PC-9 (cell line): ENCODE measurements around the gene SHKBP1. TPM values are rescaled to one million over a fixed set of nuclear protein-coding genes. Genes with fewer than 3 reads are reported as not detected.

ENCODE experiments used
- BruUV-seq: library from RNA; stranded (reverse); fragments of 400-500 nt; replicated peaks from 2 replicates; lab custom pipeline; 2021; lab: Mats Ljungman, UMichigan
- CTCF ChIA-PET: fragments of 300-600 bp; sonication (Branson Sonifier 250); formaldehyde crosslinking; loops from one replicate; lab custom pipeline; 2022; ENCODE audit warnings: antibody characterized with exemption; lab: Charles Lee
- POLR2A ChIA-PET: fragments of 300-600 bp; sonication (Branson Sonifier 250); formaldehyde crosslinking; loops from one replicate; lab custom pipeline; 2022; ENCODE audit warnings: antibody characterized with exemption; ENCODE audit not compliant: unreplicated experiment; lab: Charles Lee
- DNase-seq, 2 experiments: peaks; one replicate each; pipeline versions ENCODE4 v3.0.0 to v3.0.0-alpha.2; 2015 to 2022; ENCODE audit warnings: mixed read lengths in 1 of 2
- H2AFZ ChIP-seq: fragments of 200-600 bp; sonication (generic); 2 replicates; pipeline ENCODE4 v1.8.1; 2017; ENCODE audit warnings: antibody characterized with exemption
- H3F3A ChIP-seq: fragments of 200-600 bp; sonication (generic); 2 replicates; pipeline ENCODE4 v1.8.1; 2017; ENCODE audit warnings: antibody characterized with exemption, mild to moderate bottlenecking, low read depth; ENCODE audit not compliant: insufficient read depth
- H3K27ac ChIP-seq: fragments of 200-600 bp; sonication (generic); 2 replicates; pipeline ENCODE4 v1.6.1; 2016; ENCODE audit warnings: mixed run types
- H3K27me3 ChIP-seq: fragments of 200-600 bp; sonication (generic); 2 replicates; pipeline ENCODE4 v1.6.1; 2016; ENCODE audit warnings: low read depth, mixed run types; ENCODE audit not compliant: insufficient read depth
- H3K36me3 ChIP-seq: fragments of 200-600 bp; sonication (generic); 2 replicates; pipeline ENCODE4 v1.6.1; 2016; ENCODE audit warnings: low read depth, mixed run types
- H3K4me1 ChIP-seq: fragments of 200-600 bp; sonication (generic); replicated peaks from 2 replicates; pipeline ENCODE4 v1.6.1; 2016; ENCODE audit warnings: mixed run types; ENCODE audit not compliant: insufficient read depth
- H3K4me2 ChIP-seq: fragments of 200-600 bp; sonication (generic); 2 replicates; pipeline ENCODE4 v1.6.1; 2017; ENCODE audit warnings: mixed run types
- H3K4me3 ChIP-seq: fragments of 200-600 bp; sonication (generic); 2 replicates; pipeline ENCODE4 v1.6.1; 2016; ENCODE audit warnings: mixed run types
- H3K79me2 ChIP-seq: fragments of 200-600 bp; sonication (generic); 2 replicates; pipeline ENCODE4 v1.6.1; 2017; ENCODE audit warnings: low read depth, mixed run types
- H3K9me2 ChIP-seq: fragments of 200-600 bp; sonication (generic); 2 replicates; pipeline ENCODE4 v1.8.1; 2017; ENCODE audit warnings: mild to moderate bottlenecking; ENCODE audit not compliant: insufficient read depth
- H3K9me3 ChIP-seq: fragments of 200-600 bp; sonication (generic); 2 replicates; pipeline ENCODE4 v1.8.1; 2016; ENCODE audit warnings: low read depth; ENCODE audit not compliant: insufficient read depth
- H4K20me1 ChIP-seq: fragments of 200-600 bp; sonication (generic); 2 replicates; pipeline ENCODE4 v1.8.1; 2017; ENCODE audit not compliant: insufficient read depth
- CTCF ChIP-seq: fragments of 200-600 bp; sonication (generic); conservative IDR thresholded peaks from 2 replicates; pipeline ENCODE4 v1.6.1; 2017; ENCODE audit warnings: mixed run types, antibody characterized with exemption, mild to moderate bottlenecking, moderate library complexity
- EZH2 ChIP-seq: fragments of 200-600 bp; sonication (generic); IDR thresholded peaks from 2 replicates; pipeline ENCODE4 v1.8.0; 2017; ENCODE audit warnings: antibody characterized with exemption, low read depth
- intact Hi-C: fragments of 100-400 bp; cut with micrococcal nuclease; formaldehyde crosslinking; loops from one replicate; pipeline ENCODE4 v1.10.0; 2022; ENCODE audit not compliant: unreplicated experiment
- total RNA-seq: library from RNA; stranded (reverse); gene quantifications from 2 replicates; pipeline ENCODE4 v1.2.3, GENCODE V29; 2021

The SHKBP1 gene
- total RNA-seq, 1 experiment from 2014 or later, result 90.1 TPM

- H3K27ac ChIP-seq, result no peak overlapping the region
- peaks cover under 1% of the 10 kb centered on the region for H3K27me3 ChIP-seq
- no TSS peak for BruUV-seq
- H3K9me3 ChIP-seq, result no peaks in the 10 kb centered on the region
- no peak overlapping the region for H2AFZ ChIP-seq
- no peaks in the 10 kb centered on the region for H3K9me2 ChIP-seq
- H3K36me3 ChIP-seq, result no peaks in the 10 kb centered on the region
- no peaks in the 10 kb centered on the region for H3K79me2 ChIP-seq
- H3K4me2 ChIP-seq, result no peak overlapping the region
- H3F3A ChIP-seq, result peaks cover 5% of the 10 kb centered on the region; the same call in 1 of the 2 replicates
- ChIA-PET POLR2A (no interaction called here), CTCF (no interaction called here)
- TF ChIP-seq EZH2, result no peak
- no peak for TF ChIP-seq CTCF
- H3K4me1 ChIP-seq, result peaks cover under 1% of the 10 kb centered on the region; the same call in 1 of the 2 replicates
- H4K20me1 ChIP-seq, result no peaks in the 10 kb centered on the region
- H3K4me3 ChIP-seq, result no peak overlapping the region
- intact Hi-C loops, result no loop called here
- DNase-seq, result peak in 1 of 2 experiments; percentile 56
These were observed 15.5 kb downstream of the SHKBP1 start for GRCh38 chr19:40592170-40592569.

- no peak overlapping the region for H3K27ac ChIP-seq
- peaks cover 5% of the 10 kb centered on the region; the same call in 1 of the 2 replicates for H3F3A ChIP-seq
- TF ChIP-seq EZH2 (no peak), CTCF (no peak)
- intact Hi-C loops, result no loop called here
- peaks cover 12% of the 10 kb centered on the region for H3K27me3 ChIP-seq
- no peaks in the 10 kb centered on the region for H4K20me1 ChIP-seq
- POLR2A ChIA-PET, result interaction anchor here (0.7 kb wide), 1 partner anchor 12 kb away, joined by 4 read pairs; no protein-coding TSS in a partner anchor
- H2AFZ ChIP-seq, result no peak overlapping the region
- H3K4me3 ChIP-seq, result no peak overlapping the region
- no peaks in the 10 kb centered on the region for H3K79me2 ChIP-seq
- no peak for DNase-seq
- no peak overlapping the region for H3K4me2 ChIP-seq
- no peaks in the 10 kb centered on the region for H3K9me3 ChIP-seq
- BruUV-seq, result no TSS peak
- no peaks in the 10 kb centered on the region for H3K9me2 ChIP-seq
- H3K4me1 ChIP-seq, result peaks cover 13% of the 10 kb centered on the region; the same call in 1 of the 2 replicates
- H3K36me3 ChIP-seq, result no peaks in the 10 kb centered on the region
- CTCF ChIA-PET, result no interaction called here
These were observed 17.6 kb downstream of the SHKBP1 start for GRCh38 chr19:40594255-40594654.

- peaks cover 5% of the 10 kb centered on the region; the same call in 1 of the 2 replicates for H3F3A ChIP-seq
- peaks cover 16% of the 10 kb centered on the region for H3K27me3 ChIP-seq
- no peak overlapping the region for H2AFZ ChIP-seq
- no peak overlapping the region for H3K27ac ChIP-seq
- DNase-seq, result no peak
- H3K4me1 ChIP-seq, result peaks cover 13% of the 10 kb centered on the region; the same call in 1 of the 2 replicates
- H3K9me2 ChIP-seq, result no peaks in the 10 kb centered on the region
- POLR2A ChIA-PET, result interaction anchor here (0.7 kb wide), 1 partner anchor 13 kb away, joined by 4 read pairs; no protein-coding TSS in a partner anchor
- intact Hi-C loops, result no loop called here
- peak overlapping the region; percentile 61; the same call in 1 of the 2 replicates for H3K4me2 ChIP-seq
- H3K9me3 ChIP-seq, result no peaks in the 10 kb centered on the region
- H4K20me1 ChIP-seq, result no peaks in the 10 kb centered on the region
- no peak for TF ChIP-seq CTCF
- BruUV-seq, result no TSS peak
- no peak overlapping the region for H3K4me3 ChIP-seq
- CTCF ChIA-PET, result no interaction called here
- H3K79me2 ChIP-seq, result no peaks in the 10 kb centered on the region
- H3K36me3 ChIP-seq, result no peaks in the 10 kb centered on the region
These were observed 18.0 kb downstream of the SHKBP1 start for GRCh38 chr19:40594657-40595091.
